Muscle of arm (tissue), 14 donors: ENCODE data around the gene DCAF11. TPM values are rescaled to one million over a fixed set of nuclear protein-coding genes. Genes with fewer than 3 reads are reported as not detected.

ENCODE experiments used
- DNase-seq: peaks from one replicate; pipeline ENCODE4 v3.0.0-alpha.2; 2013
- long read RNA-seq, 11 donors: transcript quantifications; one replicate each; lab custom pipeline, GENCODE V29; 2026
- polyA plus RNA-seq, 12 donors: library from polyadenylated mRNA; unstranded; fragments of 120-200 nt; gene quantifications; one replicate each; pipeline ENCODE4 v1.2.1, GENCODE V29; 2013; ENCODE audit not compliant: insufficient read length in 12 of 12

Gene DCAF11
- 10 to 100 TPM in 11 of 12 donors, not detected in 1; 35.5 to 53.7 (median 40.5) TPM for polyA plus RNA-seq
- long read RNA-seq, donor 1, full-length matches to known transcripts = 4 of 4 reads
- long read RNA-seq, donor 1, partial matches to known transcripts = 0 of 4 reads
- long read RNA-seq, donor 1, other reads (novel, unspliced or antisense) = 0 of 4 reads
- long read RNA-seq, donor 2, full-length matches to known transcripts = 2 of 2 reads
- long read RNA-seq, donor 2, partial matches to known transcripts = 0 of 2 reads
- long read RNA-seq, donor 2, other reads (novel, unspliced or antisense) = 0 of 2 reads
- long read RNA-seq, donor 3 = 0 reads
- long read RNA-seq, donor 4, full-length matches to known transcripts = 3 of 3 reads
- long read RNA-seq, donor 4, partial matches to known transcripts = 0 of 3 reads
- long read RNA-seq, donor 4, other reads (novel, unspliced or antisense) = 0 of 3 reads
- long read RNA-seq, donor 5, full-length matches to known transcripts = 15 of 15 reads
- long read RNA-seq, donor 5, partial matches to known transcripts = 0 of 15 reads
- long read RNA-seq, donor 5, other reads (novel, unspliced or antisense) = 0 of 15 reads
- long read RNA-seq, donor 6, full-length matches to known transcripts = 3 of 3 reads
- long read RNA-seq, donor 6, partial matches to known transcripts = 0 of 3 reads
- long read RNA-seq, donor 6, other reads (novel, unspliced or antisense) = 0 of 3 reads
- long read RNA-seq, donor 7, full-length matches to known transcripts = 4 of 4 reads
- long read RNA-seq, donor 7, partial matches to known transcripts = 0 of 4 reads
- long read RNA-seq, donor 7, other reads (novel, unspliced or antisense) = 0 of 4 reads
- long read RNA-seq, donor 8, full-length matches to known transcripts = 12 of 12 reads
- long read RNA-seq, donor 8, partial matches to known transcripts = 0 of 12 reads
- long read RNA-seq, donor 8, other reads (novel, unspliced or antisense) = 0 of 12 reads
- long read RNA-seq, donor 9, partial matches to known transcripts = 0 of 1 reads
- long read RNA-seq, donor 9, other reads (novel, unspliced or antisense) = 0 of 1 reads
- long read RNA-seq, donor 10, full-length matches to known transcripts = 9 of 9 reads
- long read RNA-seq, donor 10, partial matches to known transcripts = 0 of 9 reads
- long read RNA-seq, donor 10, other reads (novel, unspliced or antisense) = 0 of 9 reads
- long read RNA-seq, donor 11, full-length matches to known transcripts = 5 of 17 reads
- long read RNA-seq, donor 11, partial matches to known transcripts = 12 of 17 reads
- long read RNA-seq, donor 11, other reads (novel, unspliced or antisense) = 0 of 17 reads

DNA sequence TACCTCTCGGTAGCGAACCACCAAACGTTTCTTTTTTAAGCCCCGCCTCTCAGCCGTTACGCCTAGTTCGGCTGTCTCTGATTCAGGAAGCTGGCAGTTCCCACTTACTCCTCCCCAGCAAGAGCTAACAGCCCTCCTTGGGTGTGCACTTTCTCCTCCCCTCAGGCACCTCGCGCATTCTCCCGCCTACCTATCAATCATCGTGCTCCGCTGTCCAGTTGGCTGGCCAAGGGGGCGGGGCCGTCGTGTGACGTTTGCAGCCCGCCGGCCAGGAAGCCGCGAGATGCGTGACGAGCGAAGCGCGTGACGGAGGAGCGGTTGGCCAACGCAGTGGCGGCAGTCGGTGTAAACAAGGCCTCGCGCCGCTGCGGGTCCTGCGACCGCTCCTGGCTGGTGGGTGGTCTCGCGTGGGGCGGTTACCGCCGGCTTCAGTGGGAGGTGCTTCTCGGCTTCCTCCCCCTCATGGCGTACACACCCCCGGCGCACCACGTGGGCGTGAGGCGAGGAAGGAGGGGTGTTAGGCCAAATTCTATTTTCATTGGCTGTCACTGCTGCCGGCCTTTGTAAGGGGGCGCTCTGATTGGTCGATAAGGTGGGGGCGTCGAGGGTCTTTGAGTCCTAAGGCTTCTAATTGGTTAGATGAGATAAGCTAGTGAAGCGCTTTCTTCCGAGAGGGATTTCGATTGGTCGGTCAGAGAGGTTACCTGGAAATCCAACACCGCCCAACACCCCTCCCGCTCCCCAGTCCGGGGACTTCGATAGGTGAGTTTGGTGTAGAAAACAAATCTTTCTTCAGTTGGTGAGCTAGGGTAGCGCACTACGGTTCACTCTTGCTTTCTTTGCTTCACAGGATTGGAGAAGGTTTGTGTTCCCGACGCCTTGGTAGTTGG is at the start of gene DCAF11, which contains the start of gene NRL:
Gene DCAF11 (plus strand): TSS at position 246 of the 890 bp plus-strand sequence. CDS start 818 bp downstream, outside the sequence.
Gene NRL (minus strand): TSS at position 418 of the 890 bp plus-strand sequence. CDS start 32,101 bp downstream, outside the sequence.
- DNase-seq = peak; percentile 99

GRCh38 chr14:24064856-24065255 is 49.7 kb upstream of the DCAF11 start:
- DNase-seq = no peak

DNA sequence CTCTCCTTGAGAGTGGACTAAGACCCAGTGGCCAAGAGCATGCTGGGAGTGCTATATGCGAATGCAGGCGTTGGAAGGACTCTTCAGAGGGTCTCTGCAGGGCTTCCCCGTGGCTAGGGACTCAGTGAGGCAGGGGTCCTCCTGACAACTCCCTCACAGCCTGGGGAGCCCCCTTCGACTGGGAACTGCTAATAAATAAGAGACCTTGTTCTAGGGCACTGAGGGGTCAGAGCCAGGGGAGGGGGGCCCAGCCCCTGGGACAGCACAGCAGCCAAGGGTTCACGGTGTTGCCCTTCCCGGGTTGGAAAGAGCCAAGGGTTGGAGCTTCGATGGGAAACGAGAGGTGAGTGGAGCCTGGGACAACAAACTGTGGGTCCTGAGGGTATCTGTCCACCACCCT is 49.2 kb upstream of the DCAF11 start:
- no peak for DNase-seq

DNA sequence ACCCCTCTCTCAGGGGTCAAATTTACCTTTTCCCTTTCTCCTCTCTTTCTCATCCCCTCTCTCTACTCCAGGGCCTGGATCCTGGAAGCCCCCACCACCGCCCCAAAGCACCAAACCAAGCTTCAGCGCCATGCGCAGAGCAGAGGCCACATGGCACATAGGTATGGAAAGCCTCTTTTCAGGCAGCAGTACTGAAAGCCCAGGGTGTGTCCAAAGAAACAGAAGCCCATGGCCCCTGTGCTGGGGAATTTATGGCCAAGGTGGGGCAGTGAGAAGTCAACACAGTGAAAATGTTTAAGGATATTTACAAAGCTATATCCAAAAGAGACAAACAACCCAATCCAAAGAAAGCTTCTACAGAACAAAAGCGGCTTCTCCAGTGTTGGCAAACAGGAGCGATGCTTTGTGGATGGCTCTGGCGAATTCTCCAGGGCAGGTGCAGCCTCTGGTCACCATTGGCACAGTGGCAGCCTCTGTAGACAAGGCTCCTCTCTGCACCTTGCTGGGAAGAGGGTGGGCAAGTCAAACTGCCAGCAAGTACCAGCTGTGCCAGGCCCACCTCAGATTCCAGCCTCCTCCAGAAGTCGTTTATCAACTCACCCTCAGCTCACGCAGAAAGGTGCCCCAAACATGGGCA is 48.0 kb upstream of the DCAF11 start:
- DNase-seq = no peak

DNA sequence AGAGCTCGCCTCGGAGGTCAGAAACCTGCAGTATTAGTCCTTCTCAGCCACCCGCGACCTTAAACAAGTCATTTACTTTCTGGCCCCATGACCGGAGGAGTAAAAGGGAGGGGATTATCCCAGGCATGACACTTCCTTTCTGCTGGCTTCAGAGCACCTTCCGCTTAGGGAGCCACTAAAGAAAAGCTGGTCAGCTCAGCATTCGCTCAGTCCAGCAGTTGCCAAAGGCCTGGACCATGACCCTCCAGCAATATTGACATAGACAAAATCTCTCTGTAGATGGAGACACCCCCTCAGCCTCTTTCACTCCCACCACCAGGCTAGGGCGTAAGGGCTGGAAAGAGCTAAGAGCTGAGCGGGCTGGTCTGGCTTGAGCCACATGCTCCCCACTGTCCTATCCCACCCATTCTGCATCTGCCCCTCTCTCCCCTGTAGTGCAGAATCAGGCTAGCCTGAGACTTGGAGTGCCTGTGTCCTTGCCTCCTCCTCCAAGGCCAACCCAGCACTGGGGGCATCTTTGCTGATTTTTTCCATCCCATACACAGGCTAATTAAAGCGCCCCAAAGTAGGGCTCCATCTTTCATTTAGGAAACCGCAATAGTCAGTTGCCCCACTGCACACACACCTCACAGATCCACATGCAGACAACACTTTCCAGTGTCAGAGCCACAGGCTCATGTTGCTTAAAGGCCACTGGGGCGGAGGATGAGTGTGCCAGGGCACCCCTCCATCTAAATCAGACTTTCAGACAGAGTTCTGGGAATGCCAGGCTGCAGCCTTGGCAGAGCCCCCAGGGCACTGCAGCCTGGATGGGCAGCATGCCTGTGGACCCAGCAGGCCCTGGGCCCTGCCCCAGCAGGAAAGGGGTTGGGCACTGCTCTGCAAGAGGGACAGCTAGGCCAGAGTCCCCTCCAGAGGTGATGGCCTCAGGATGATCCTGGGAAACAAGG is 47.2 kb upstream of the DCAF11 start:
- no peak for DNase-seq

DNA sequence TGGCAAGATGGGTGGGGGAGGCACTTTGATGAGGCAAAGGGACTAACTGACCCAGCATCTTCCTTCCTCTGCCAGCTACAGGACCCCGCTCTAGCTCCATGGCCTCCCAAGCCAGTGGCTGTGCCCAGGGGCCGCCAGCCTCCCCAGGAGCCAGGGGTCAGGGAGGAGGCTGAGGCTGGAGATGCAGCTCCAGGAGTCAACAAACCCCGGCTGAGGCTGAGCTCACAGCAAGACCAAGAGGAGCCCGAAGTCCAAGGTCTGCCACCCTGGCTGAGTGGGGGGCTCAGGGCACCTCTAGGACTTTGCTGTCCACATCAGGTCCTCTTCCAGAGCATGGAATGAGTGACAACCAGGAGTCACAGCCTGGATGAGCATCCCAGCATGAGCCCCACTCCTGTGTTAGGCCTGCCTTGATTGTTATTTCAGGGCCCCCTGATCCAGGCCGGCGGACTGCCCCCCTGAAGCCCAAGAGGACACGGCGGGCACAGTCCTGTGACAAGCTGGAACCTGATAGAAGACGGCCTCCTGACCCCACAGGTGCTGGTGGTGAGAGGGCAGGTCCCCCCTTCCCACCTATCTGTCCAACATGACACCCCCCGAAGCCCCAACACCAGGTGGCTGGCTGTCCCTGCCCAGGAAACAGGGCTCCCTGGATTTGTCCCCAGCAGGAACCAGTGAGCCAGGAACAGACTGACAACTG is 45.7 kb upstream of the DCAF11 start:
- no peak for DNase-seq

DNA sequence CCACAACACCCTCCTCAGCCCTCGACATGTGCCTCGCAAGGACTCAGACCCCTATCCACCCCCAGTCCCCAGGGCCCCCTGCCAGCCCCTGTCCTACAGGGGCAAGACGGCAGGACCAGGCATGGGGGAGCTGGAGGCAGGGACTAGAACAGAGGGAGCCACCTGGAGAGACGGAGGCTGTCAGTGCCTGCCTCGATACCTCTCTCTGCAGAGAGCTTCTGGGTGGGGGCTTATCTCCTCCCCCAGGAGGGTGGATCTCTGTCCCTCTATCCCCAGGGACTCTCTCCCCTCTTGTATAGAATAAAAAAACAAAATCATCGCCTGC is 45.2 kb upstream of the DCAF11 start:
- DNase-seq = no peak

DNA sequence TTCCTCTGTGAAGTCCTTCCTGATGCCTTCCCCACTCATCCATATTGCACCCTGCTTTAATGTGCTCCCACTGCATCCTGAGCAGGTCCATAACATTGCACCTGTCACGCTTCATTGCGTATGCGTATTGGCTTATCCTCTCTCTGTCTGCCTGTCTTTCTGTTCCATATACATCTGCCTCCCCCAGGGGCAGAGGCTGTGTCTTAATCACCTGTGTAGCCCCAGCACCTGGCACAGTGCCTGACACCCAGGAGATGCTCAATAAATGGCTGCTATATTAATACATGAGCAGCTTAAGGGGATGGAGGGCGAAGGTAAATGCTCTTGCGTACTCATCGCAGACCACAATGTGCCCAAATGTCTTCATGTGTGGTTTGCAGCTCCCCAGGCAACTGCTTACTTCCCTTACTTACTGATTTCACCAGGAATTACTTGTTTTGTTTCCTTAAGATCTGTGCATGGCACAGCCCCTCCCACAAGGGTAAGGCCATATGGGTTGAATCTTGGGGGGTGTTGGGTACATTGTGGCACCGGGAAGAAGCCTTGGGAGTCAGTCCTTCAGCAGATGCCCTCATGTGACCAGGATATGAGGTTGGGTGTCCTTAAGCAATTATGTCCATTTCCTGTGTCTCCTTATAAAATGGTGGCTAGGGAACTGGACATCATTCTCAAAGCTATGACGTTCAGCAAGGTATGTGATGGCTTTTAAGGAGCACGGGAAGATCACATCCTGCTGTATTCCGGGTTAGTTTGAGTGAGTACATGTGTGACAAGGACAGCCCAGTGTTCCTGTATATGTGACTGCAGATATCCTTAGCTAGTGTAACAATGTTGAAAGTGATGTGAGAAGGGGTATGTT is 44.1 kb upstream of the DCAF11 start:
- no peak for DNase-seq

DNA sequence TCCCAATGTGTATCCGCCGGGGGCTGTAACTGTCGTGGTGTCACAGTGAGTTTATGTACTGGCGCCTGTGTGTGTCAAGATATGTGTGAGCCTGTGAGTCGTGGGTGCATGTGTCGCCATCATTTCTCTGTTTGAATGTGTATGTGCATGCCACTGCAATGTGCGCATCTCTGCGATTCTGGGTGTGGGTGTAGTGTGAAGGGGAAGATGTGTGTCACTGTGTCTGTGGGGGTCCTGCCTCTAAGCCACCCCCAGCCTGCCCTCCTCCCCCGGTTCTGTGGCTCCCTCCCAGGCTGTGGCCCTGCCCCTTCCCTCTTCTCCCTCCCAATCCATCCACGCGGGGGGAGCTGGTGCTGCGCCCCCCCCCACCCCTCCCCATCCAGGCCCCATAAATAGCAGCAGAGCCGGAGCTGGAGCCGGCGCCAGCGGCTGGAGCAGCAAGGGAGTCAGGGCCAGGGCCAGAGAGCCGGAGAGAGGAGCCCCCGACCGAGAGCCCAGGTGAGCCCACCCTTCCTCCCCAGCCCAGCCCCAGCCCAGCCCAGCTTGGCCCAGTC is 43.4 kb upstream of the DCAF11 start, which contains the start of gene CPNE6:
Gene CPNE6 (plus strand): TSS at position 419 of the 554 bp plus-strand sequence. CDS start 1,375 bp downstream, outside the sequence.
- no peak for DNase-seq

DNA sequence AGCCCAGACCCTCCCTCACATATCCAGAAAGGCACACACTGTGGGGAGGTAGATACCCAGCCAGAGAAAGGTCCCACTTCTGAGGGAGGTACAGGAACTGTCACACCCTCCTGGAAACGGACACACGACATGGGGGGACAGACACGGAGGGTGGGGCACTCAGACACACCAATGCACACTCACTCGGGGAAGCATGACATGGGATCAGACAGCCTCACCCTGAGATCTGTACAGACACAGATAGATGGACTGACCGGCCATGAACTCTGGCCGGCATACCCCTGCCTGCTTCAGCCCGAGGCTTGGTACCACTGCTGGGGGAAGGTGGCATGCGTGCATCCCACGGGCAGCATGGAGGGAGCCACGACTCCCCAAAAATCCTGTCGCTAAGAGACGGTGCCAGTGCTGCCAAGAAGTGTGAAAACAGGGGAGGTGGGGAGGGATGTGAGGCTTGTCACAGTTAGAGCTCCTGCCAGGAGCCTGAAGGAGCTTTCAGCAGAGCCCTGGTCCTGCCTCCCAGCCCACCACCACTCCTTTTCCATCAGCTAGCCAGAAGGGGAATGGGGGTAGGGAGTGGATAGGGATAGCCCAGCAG is 42.6 kb upstream of the DCAF11 start:
- DNase-seq = no peak

DNA sequence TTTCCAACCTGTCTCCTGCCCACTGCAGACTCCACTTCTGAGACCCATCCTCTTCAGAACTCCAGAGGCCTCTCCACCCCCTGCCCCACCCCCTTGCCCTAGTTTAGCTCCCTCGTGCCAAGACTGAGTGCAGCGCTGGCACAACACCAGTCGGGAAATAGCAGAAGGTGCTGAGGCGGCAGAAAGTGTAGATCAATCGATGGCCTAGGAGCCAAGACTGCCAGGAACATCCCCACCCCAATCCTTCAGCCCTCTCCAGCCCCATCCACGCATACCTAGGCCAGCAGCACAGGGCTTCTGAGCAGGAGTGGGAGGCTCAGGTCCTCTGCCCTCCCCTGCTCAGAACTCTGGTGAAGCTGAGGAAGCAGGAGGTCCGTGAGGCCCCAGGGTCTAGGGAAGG is 42.1 kb upstream of the DCAF11 start:
- no peak for DNase-seq

DNA sequence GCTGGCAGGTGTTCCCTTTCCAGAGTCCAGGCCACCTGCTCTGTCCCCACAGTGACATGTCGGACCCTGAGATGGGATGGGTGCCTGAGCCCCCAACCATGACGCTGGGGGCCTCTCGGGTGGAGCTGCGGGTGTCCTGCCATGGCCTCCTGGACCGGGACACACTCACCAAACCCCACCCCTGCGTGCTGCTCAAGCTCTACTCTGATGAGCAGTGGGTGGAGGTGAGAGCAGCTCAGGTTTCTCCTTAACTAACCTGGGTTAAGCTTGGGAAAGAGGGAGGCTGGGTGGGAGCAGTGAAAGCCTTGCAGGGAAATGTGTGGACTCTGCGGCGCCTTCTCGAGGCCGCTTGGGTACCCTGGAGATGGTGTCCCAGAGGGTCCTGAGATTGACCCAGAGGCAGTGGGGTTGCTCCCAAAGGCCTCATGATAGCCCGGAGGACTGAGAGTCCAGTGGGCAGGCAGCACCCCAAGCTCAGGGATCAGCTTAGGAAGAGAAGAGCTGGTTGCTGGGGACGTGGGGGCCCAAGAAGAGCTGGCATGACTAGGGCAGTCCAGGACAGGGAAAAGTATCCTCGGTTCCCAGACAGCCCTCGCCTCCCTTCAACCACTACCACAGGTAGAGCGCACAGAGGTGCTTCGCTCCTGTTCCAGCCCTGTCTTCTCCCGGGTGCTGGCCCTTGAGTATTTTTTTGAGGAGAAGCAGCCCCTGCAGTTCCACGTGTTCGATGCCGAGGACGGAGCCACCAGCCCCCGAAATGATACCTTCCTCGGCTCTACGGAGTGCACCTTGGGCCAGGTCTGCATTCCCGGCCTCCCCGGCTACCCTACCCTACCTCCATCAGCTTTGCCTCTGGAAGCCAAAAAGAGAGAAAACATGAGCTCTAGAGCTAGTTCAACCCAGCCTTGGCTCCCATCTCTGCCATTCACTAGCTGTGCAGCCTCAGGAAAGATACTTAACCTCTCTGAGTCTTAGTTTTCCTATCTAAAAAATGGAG is 41.4 kb upstream of the DCAF11 start:
- no peak for DNase-seq

GRCh38 chr14:24074625-24075484 is 39.7 kb upstream of the DCAF11 start:
- DNase-seq = no peak
